GM18499 (cell line): ENCODE data around the gene TBK1.
A peak's percentile ranks its signal among the peaks of the same experiment; 100 is the strongest.

Source experiments
- ATAC-seq: cut with Tn5 transposase; IDR thresholded peaks from one replicate; pipeline ENCODE4 v1.9.1; 2021; ENCODE audit warnings: moderate number of reproducible peaks; ENCODE audit not compliant: insufficient read depth, unreplicated experiment

Gene TBK1

GRCh38 chr12:64451687-64452558, at the start of gene TBK1:
Gene TBK1, plus strand, starts transcription at chr12:64452120. Its CDS starts 3,751 bp downstream, at chr12:64455871.
- peak; percentile 62 for ATAC-seq

GRCh38 chr12:64402181-64402580, 49.7 kb upstream of the TBK1 start:
- no peak for ATAC-seq

GRCh38 chr12:64403707-64404469, 48.0 kb upstream of the TBK1 start, which contains the start of gene XPOT:
Gene XPOT, plus strand, starts transcription at chr12:64404392. Its CDS starts 5,644 bp downstream, at chr12:64410036.
- ATAC-seq, result peak; percentile 91

- peak; percentile 14 for ATAC-seq
These were observed 47.3 kb upstream of the TBK1 start for GRCh38 chr12:64404470-64405256.

- ATAC-seq, result no peak
These were observed 44.3 kb upstream of the TBK1 start for GRCh38 chr12:64407342-64408223.

GRCh38 chr12:64411427-64411826, 40.5 kb upstream of the TBK1 start:
- no peak for ATAC-seq

GRCh38 chr12:64412459-64412858, 39.5 kb upstream of the TBK1 start:
- no peak for ATAC-seq

GRCh38 chr12:64413884-64414283, 38.0 kb upstream of the TBK1 start:
- ATAC-seq, result no peak

GRCh38 chr12:64418209-64418608, 33.7 kb upstream of the TBK1 start:
- no peak for ATAC-seq

GRCh38 chr12:64419696-64420095, 32.2 kb upstream of the TBK1 start:
- no peak for ATAC-seq

- no peak for ATAC-seq
These were observed 23.9 kb upstream of the TBK1 start for GRCh38 chr12:64427988-64428387.

GRCh38 chr12:64428956-64429355, 23.0 kb upstream of the TBK1 start:
- ATAC-seq, result no peak

GRCh38 chr12:64430886-64431285, 21.0 kb upstream of the TBK1 start:
- no peak for ATAC-seq

GRCh38 chr12:64431791-64432190, 20.1 kb upstream of the TBK1 start:
- no peak for ATAC-seq

GRCh38 chr12:64433915-64434314, 18.0 kb upstream of the TBK1 start:
- no peak for ATAC-seq

- ATAC-seq, result no peak
These were observed 11.8 kb upstream of the TBK1 start for GRCh38 chr12:64440100-64440499.

- no peak for ATAC-seq
These were observed 6.4 kb upstream of the TBK1 start for GRCh38 chr12:64445490-64445889.

GRCh38 chr12:64446295-64446694, 5.6 kb upstream of the TBK1 start:
- no peak for ATAC-seq

GRCh38 chr12:64450057-64450640, 1.8 kb upstream of the TBK1 start:
- no peak for ATAC-seq
